Left cardiac atrium (tissue), 4 donors: ENCODE results near the gene TRNP1. TPM values are rescaled to one million over a fixed set of nuclear protein-coding genes. Genes with fewer than 3 reads are reported as not detected.

Source experiments
- ATAC-seq, 2 donors: fragments of 200-7000 bp; cut with Tn5 transposase; one replicate each; pipeline ENCODE4 v1.9.1; 2020; ENCODE audit warnings: mild to moderate bottlenecking in 2 of 2, moderate library complexity in 2 of 2
- DNase-seq: peaks from one replicate; pipeline ENCODE4 v3.0.0-alpha.2; 2020
- intact Hi-C, 2 donors: fragments of 100-400 bp; cut with DNase I; formaldehyde crosslinking; loops; one replicate each; pipeline versions ENCODE4 v1.14.1 to v1.15.1; 2022 to 2023
- total RNA-seq, 2 donors: library from RNA; stranded (reverse); fragmentation: NEBNext Ultra II Directional; extraction: Animal tissue kit (Norgen Biotek cat#: 25700); gene quantifications; one replicate each; pipeline ENCODE4 v1.2.1, GENCODE V29; 2021
- donor health status: DM: no; HTN: yes; CAD: no.
- donor health status: DM: no; HTN: yes; CAD: no; lungs with severe emphysema.
- donor health status: DM: yes; HTN: yes; CAD: no.
- donor health status: Dilated cardiomyopathy.

The TRNP1 gene
- total RNA-seq, 2 donors from 2014 or later, result 40.6 to 45.2 TPM

DNA sequence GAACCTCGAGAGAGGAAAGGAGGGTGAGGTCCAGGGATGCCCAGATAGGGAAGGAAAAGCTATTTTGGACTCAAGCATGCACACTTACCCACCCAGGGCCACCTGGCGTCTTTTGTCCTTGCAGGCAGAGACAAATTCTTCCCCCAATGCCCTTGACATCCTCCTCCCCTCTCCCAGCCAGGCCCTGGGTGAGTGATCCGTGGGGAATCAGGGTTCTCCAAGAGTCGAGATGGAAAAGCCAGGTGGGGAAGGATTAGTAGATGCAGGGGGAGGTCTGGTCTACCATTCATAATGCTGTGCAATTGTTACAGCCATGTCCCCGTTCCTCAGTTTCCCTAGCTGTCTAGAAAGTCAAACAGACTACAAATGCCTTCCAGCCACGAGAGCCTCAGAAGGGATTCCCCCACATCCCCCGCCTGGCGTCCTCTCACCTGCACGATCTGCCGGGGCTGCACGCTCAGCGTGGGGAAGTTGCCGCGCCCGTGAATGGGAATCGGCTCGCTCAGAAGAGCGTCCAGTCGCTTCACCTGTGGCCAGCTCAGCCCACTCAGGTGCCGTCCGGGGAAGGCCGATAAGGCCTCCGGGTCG is 18.6 kb downstream of the TRNP1 start:
- ATAC-seq (no peak), DNase-seq (no peak)
- intact Hi-C loops, result no loop called here

DNA sequence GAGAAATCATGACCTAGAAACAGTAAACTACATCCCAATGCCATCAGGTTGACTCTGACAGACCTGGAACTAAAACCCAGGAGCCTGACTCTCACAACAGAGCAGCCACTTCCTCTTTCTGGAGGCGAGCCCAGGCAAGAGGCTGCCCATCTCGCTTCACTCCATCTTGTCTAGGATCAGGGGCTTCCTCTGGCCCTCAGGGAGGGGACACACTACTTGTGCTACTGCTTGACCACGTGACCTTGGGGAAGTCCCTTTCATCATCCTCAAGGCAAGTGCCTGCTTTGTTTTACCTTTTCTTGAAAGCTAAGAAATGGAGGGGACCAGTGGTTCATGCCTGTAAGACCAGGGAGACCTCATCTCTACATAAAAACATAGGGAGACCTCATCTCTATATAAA is 21.8 kb downstream of the TRNP1 start:
- intact Hi-C loops, result no loop called here
- no peak for ATAC-seq
- DNase-seq, result no peak

DNA sequence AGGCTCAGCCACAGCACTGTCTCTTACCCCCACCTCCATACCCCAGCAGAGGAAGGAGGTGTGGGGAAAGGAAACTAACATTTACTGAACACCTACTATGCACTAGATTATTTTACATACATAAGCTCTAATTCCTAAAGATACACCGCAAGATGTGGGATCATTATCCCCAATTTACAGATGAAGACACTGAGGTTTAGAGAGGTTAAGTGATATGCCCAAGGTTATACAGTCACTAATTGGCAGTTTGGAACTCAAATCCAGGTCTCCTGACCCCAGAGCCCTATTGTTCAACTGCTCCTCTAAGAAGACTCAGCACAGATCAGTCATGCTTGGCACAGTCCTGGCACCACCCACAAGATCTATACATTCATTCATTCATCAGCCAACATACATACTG is 22.9 kb downstream of the TRNP1 start:
- intact Hi-C loops, result no loop called here
- ATAC-seq (no peak), DNase-seq (no peak)

DNA sequence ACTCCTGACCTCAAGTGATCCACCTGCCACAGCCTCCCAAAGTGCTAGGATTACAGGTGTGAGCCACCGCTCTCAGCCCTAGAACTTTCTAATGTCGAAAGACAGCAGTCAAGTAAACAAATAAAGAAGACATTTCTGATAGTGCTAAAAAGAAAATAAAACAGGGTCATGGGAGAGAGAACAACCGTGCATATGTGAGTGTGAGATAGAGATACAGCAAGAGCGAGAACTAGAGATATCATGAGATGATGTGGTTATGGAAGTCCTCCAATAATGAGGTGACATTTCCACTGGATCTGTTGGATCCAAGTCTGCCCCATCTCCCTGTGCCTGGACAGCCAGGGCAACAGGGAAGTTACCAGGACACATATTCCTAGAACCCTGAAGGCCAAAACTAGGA is 23.7 kb downstream of the TRNP1 start:
- ATAC-seq, result no peak
- intact Hi-C loops, result no loop called here
- DNase-seq, result no peak

DNA sequence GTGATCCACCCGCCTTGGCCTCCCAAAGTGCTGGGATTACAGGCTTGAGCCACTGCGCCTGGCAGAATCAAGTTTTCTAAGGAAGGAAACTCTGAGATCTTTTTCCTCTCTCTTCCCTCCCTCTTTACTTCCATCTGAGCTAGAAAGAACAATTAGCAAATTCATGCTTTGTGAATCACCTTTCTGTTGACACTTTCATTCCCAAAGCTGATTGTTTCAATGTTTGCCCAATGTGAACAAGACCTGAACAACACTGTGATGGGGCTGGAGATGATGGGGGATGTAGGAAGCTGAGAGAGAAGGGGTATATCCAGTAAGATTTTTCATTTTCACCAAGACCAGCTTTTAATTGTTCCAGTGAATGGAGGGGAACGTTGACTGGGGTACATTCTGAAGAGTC is 24.8 kb downstream of the TRNP1 start:
- DNase-seq (no peak), ATAC-seq (no peak)
- intact Hi-C loops, result no loop called here

DNA sequence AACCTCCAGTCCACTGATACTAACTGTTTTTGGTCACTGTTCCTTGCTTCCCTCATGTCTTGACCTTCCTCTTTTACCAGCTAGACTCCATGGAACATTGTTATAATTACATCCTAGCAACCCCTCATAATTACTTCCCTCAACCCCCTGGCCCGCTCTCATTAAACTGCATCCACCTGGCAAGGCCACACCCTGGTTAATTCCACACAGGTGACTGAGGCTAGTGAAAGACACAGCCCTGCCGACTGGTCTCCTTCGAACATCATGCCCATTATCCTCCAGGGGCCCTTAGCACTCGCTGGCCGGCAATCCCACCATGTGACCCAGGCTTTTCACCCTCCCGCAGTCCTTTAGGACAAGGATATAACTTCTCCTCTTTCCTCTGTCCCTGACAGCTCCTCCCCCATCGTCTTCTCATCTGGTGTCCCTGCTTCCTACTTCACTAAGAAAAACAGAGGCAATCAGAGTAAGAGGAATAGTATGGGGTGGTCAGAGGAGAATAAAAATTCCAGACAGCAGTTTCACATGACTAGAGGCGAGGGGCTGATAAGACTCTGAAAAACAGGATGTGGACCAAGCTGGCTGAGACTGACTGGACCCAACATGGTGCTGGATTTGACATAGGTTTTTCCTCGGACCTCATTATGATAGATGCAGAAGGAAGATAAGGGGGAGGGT is 28.0 kb downstream of the TRNP1 start:
- DNase-seq (no peak), ATAC-seq (peak in 1 of 2 donors; percentile 53)
- intact Hi-C loops, result no loop called here

DNA sequence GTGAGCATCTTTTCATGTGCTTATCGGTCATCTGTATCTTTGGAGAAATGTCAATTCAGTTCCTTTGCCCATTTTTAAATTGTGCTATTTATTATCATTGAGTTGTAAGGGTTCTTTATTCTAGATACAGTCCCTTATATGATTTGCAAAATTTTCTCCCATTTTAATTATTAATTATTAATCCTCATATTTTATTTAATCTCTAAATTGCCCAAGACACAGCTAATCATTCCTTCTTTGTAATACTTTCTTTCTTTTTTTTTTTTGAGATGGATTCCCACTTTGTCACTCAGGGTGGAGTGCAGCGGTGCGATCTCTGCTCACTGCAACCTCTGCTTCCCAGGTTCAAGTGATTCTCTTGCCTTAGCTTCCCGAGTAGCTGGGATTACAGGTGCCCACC is 32.2 kb downstream of the TRNP1 start:
- ATAC-seq (no peak), DNase-seq (no peak)
- intact Hi-C loops, result no loop called here

DNA sequence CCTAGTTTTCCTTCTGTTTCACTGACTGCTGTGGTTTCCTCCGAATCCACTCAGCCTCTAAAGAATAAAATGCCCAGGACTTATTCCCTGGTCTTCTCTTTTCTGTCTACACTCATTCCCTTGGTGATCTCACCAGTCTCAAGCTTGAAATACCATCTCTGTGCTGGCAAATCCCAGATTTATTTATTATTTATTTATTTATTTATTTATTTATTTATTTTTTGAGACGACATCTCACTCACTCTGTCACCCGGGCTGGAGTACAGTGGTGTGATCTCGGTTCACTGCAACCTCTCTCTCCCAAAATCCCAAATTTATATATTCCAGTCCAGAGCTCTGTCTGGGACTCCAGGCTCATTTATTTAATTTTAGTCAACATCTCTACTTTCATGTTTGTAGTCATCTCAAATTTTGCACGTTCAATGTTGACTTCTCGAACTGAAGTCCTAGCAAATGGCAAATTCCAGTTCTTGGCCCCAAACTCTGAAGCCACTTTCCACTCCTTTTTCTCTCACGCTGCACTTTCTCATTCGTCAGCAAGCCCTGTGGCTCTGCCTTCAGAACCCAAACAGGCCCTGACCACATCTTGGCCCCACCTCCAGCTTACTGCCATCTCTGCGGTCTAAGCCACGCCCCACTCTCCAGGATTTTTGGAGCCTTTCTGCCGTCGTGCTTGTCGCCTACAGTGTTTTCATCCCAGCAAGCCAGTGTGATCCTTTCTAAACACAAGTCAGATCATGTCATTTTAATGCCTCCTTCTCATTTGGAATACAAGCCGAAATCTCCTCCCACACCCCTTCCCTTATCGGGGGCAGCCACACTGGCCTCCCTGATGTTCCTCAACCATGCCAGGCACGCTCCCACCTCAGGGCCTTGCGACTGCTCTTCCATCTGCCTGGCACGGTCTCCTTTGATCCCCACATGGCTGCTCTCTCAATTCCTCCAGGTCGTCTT is 33.4 kb downstream of the TRNP1 start:
- ATAC-seq (peak; percentile 46 to 67), DNase-seq (peak; percentile 70)

DNA sequence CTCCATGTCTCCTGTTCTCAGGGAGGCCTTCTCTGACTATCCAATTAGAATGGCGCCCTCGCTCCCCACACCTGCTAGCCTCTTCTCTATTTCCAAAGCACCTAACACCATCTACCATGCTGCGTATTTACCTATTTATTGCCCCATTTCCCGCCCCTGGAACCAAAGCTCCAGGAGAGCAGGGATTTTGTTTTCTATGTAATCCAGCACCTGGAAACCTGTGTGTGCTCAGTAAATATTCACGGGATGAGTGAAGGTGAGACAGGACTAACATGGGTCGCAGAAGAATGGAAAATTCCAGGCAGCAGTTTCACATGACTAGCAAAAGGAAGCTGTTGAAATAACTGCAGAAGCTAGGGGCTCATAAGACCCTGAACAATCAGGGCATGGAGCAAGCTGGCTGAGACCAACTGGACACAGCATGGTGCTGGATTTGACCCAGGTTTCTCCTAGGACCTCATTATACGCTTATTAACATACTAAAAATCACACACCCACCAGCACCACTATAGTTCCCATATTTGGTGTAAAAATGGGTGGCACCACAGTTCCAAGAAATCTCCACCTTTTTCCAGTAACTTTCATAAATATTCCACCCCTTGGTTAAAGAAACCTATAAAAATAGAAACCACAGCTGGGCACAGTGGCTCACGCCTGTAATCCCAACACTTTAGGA is 34.2 kb downstream of the TRNP1 start:
- ATAC-seq (no peak), DNase-seq (no peak)
- intact Hi-C loops, result no loop called here

More for the DNA sequence above, 33.4 kb downstream of the TRNP1 start:
- intact Hi-C loops, result no loop called here

DNA sequence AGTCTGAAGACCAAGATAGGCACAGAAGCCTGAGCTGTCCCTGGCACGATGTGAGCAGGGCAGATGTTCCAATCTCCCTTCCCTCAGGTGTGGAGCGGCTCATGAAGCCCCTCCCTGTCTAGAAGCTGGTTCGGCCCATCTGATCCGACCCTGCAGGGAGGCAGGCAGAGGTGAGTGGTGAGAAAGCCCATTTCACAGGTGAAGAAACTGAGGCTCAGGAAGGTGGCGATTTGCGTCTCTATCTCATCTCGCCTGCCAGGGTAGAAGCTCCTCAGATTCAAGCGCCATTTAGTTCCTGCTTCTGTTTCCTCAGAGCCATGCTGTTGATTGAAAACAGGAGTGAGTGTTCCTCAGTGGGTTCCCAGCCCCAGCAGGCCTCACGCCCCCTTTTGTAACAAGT is 36.0 kb downstream of the TRNP1 start:
- intact Hi-C loops, result no loop called here
- ATAC-seq (no peak), DNase-seq (no peak)

DNA sequence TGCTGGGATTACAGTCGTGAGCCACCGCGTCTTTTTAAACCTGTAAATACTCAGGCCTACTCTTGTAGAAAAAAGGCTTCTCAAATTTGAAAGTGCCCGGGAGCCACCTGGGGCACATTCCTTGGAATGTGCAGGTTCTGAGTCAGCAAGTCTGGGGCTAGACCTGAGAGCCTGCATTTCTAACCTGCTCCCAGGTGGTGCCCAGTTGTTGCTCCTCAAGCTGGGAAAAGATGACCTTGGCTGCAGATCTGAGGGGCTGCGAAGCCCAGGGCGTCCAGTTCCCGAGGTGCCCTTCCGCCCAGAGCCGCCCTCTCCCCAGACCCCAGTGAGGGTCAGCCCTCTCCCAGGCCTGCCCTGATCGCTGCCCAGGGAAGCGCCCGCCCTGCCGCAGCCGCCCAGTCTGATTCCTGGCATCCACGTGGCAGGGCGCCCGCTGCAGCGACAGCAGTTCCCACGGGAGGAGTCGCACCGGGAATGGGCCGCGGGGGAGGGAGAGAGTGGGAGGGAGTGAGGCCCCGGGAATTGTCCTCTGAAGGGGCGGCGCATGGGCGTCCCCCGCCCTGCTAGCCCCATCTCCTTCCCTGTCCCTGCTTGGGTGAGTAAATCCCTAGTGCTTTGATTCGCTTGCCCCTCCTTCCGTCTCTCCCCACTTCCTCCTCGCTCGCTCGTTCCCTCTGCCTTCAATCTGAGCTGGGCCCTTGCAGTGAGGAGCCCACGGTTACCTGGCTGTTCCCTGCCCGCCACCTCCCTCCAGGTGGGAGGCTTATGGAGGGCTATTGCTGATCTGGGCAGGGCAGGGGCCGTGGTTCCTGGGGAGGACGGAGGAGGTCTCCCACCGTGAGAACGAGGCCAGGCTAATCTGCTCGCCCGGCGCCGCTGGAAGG is 38.0 kb downstream of the TRNP1 start:
- ATAC-seq (peak; percentile 89 to 93), DNase-seq (peak; percentile 83)
- intact Hi-C loops, result no loop called here

DNA sequence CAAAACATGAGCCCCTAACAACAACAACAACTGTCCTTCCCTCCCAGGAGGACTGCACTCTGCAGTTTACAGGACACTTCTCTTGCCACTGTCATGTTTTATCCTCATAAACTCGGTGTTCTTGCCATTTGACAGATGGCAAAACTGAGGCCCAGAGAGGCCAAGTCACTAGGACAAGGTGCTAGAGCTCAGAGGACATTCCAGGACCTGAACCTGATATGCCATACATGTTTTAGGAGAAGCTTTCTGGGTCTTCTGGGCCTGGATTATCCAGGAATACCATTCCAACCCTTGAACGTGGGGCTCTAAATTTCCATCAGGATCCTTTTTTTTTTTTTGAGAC is 38.6 kb downstream of the TRNP1 start:
- intact Hi-C loops, result no loop called here
- DNase-seq (no peak), ATAC-seq (no peak)

DNA sequence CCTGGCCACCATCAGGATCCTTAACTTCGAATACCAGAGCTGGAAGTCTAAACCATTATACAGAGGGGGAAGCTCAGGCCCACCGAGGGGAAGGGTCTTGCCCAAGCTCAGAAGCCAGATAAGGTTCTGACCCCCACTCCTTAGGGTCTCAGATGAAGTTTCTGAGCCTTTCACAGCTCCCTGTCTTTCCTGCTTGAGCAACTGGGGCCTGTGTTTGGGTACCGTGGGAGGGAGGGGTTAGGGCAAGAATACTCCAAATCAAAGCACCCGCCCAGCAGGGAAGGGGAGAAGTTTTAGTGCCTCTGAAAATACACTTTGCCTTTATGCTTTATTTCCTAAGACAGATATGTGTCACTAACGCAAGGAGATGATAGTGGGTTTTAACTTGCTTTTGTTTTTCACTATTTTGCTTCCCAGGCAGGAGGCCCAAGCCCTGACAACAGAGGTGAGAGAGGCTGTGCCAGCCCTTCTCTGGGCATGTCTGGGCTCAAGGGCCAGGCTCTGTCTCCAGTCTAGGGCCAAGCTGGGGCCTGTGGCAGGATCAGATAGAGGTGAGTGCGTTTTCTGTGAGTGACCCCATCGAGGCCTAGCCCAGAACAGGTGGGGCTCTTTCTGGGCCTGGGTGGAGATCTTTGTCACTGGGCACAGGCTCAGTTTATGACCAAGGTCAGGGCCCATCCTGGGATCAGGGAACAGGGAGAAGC is 39.7 kb downstream of the TRNP1 start:
- intact Hi-C loops, result no loop called here
- DNase-seq (no peak), ATAC-seq (no peak)

DNA sequence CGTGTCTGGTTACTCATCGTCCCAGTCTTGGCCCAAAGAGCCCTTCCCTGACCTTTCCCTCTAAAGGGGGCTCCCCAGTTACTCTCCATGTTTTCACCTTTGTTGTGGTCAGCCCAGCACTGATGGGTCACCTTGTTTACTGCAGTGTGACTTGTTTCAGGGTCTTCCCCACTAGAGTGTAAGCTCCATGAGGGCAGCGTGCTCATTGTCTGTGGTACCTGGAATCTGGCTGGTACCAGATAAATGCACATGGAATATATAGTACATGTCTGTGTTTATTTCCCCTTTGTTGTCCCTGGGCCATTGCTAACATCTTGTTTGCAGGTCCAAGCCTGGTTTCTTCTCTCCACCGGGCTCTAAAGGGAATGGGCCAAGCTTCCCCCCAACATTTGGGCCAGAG is 41.9 kb downstream of the TRNP1 start:
- no peak for ATAC-seq
- DNase-seq, result no peak
- intact Hi-C loops, result no loop called here

DNA sequence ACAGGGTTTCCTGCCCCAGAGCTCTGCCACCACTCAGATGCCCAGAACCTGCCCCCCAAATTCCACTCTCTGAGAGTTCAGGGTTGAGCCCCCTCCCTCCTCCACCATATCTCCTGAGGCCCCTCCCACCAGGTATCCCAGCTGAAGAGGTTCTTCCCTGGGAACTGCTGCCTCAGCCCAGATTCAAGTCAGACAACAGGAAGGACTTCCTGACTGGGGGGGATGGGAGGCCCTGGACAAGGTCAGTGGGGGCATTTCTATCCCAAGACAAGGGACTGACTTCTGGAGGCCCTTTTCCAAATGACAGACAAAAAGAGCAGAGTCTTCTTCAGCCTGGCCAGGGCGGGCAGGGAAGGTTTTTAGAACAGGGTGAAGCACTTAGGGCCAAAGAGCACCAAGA is 43.2 kb downstream of the TRNP1 start:
- ATAC-seq, result no peak

DNA sequence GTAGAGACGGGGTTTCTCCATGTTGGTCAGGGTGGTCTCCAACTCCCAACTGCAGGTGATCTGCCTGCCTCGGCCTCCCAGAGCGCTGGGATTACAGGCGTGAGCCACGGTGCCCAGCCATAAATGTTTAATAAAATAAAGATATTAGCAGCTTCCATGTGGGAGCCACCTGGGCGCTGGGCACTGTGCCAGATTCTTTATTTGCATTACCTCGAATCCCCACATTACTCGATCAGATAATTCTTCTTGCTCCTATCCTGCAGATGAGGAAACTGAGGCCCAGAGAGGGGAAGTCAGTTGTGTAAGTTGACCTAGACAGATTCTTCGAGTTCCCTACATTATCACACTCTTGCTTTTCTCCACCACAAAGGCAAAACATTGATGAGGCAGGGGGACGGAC is 44.0 kb downstream of the TRNP1 start:
- no peak for DNase-seq
- intact Hi-C loops, result no loop called here
- no peak for ATAC-seq

More for the DNA sequence above, 43.2 kb downstream of the TRNP1 start:
- intact Hi-C loops, result no loop called here
- no peak for DNase-seq

DNA sequence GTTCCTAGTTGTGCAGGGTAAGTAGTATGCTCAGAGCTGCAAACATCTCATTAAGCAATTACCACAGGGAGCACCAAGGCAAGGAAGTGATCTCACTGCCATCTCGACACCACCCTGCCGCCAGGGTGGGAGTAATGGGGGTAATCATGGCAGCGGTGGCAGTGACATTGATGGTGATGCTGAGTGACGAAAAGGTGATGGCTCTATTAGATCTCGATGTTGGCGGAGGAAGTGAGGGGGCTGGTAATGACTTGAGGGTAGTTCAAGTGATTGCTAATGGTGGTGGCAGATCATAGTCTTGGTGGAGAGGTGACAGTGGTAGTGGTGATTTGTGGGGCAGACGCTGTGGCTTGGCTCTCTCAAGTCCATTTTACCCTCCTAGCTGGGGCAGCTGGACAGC is 44.5 kb downstream of the TRNP1 start:
- intact Hi-C loops, result no loop called here
- DNase-seq (no peak), ATAC-seq (no peak)

DNA sequence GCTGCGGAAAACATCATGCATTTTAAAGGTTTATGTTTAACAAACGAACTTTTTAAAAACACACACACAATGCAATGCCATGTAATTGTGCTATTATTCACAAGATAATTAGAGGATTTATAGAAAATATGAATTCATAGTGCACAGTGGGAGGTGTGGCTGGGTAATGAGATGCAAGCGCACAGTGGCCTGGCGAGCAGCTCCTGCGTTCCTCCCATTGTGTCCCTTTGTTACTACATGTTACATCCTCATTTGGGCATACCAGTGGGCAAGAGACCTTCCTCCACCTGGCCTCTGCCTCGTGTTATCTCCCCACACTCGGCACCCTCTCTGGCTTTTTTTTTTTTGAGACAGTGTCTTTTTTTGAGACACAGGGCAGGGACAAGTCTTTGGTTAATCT is 49.2 kb downstream of the TRNP1 start:
- DNase-seq, result no peak
- no peak for ATAC-seq
- intact Hi-C loops, result loop anchor here in 1 of 2 donors (5.0 kb wide), 1 partner anchor 45 kb away; no protein-coding TSS in a partner anchor
